Osteoblast (primary cell): ENCODE results near the gene COL20A1. TPM values are rescaled to one million over a fixed set of nuclear protein-coding genes. Genes with fewer than 3 reads are reported as not detected.
A peak's percentile ranks its signal among the peaks of the same experiment; 100 is the strongest.

ENCODE experiments used
- DNase-seq: peaks from one replicate; pipeline ENCODE4 v3.0.0; 2011; ENCODE audit warnings: low spot score, mixed read lengths; ENCODE audit not compliant: insufficient read length; ENCODE audit errors: missing footprints
- H2AFZ ChIP-seq: 2 replicates; pipeline ENCODE4 v1.6.0; 2011; ENCODE audit warnings: mild to moderate bottlenecking, low read length
- H3K27ac ChIP-seq: 2 replicates; pipeline ENCODE4 v1.5.1; 2011; ENCODE audit warnings: mild to moderate bottlenecking, low read depth, low read length, moderate library complexity
- H3K27me3 ChIP-seq: 2 replicates; pipeline ENCODE4 v1.6.0; 2012; ENCODE audit warnings: mild to moderate bottlenecking, control low read depth, inconsistent platforms, low read length, moderate library complexity; ENCODE audit not compliant: insufficient read depth
- H3K36me3 ChIP-seq: 2 replicates; pipeline ENCODE4 v1.5.1; 2011; ENCODE audit warnings: mild to moderate bottlenecking, low read length, control low read depth, moderate library complexity; ENCODE audit not compliant: insufficient read depth
- H3K4me1 ChIP-seq: 2 replicates; pipeline ENCODE4 v1.5.1; 2011; ENCODE audit warnings: mild to moderate bottlenecking, low read length, control low read depth, moderate library complexity; ENCODE audit not compliant: insufficient read depth
- H3K4me2 ChIP-seq: 2 replicates; pipeline ENCODE4 v1.6.0; 2011; ENCODE audit warnings: mild to moderate bottlenecking, low read length; ENCODE audit not compliant: insufficient read depth
- H3K4me3 ChIP-seq: fragments of 200-600 bp; sonication (generic); 3 replicates; pipeline ENCODE4 v1.5.1; 2012; ENCODE audit warnings: mild to moderate bottlenecking, low read length, inconsistent platforms; ENCODE audit not compliant: insufficient read depth
- H3K79me2 ChIP-seq: 2 replicates; pipeline ENCODE4 v1.6.0; 2012; ENCODE audit warnings: mild to moderate bottlenecking, low read length, control low read depth, inconsistent platforms; ENCODE audit not compliant: insufficient read depth
- H3K9me3 ChIP-seq: 2 replicates; pipeline ENCODE4 v1.5.1; 2011; ENCODE audit warnings: low read depth, low read length, control low read depth
- H4K20me1 ChIP-seq: 2 replicates; pipeline ENCODE4 v1.6.0; 2012; ENCODE audit warnings: mild to moderate bottlenecking, low read length, control low read depth; ENCODE audit not compliant: insufficient read depth
- CTCF ChIP-seq: IDR thresholded peaks from 2 replicates; pipeline ENCODE4 v1.5.1; 2011; ENCODE audit warnings: mild to moderate bottlenecking, low read depth, low read length, moderate library complexity; ENCODE audit errors: extremely low read depth
- total RNA-seq: library from RNA; depleted of rRNA; stranded (reverse); fragments of >200 nt; gene quantifications from 2 replicates; pipeline ENCODE4 v1.2.3, GENCODE V29; 2012

COL20A1 gene
- total RNA-seq, 1 donor, result not detected

- Histone ChIP-seq H3K27ac (no peak overlapping the region), H4K20me1 (no peaks in the 10 kb centered on the region), H3K4me3 (no peak overlapping the region), H3K4me1 (no peaks in the 10 kb centered on the region), H3K9me3 (no peaks in the 10 kb centered on the region), H3K79me2 (no peaks in the 10 kb centered on the region), H3K4me2 (no peak overlapping the region), H3K27me3 (peaks cover 46% of the 10 kb centered on the region), H3K36me3 (no peaks in the 10 kb centered on the region), H2AFZ (no peak overlapping the region)
- TF ChIP-seq CTCF, result no peak
- no peak for DNase-seq
These were observed 31.0 kb upstream of the COL20A1 start for GRCh38 chr20:63261795-63262528.

- Histone ChIP-seq H3K27me3 (peaks cover 52% of the 10 kb centered on the region), H3K36me3 (no peaks in the 10 kb centered on the region), H3K4me1 (no peaks in the 10 kb centered on the region), H3K4me3 (no peak overlapping the region), H4K20me1 (no peaks in the 10 kb centered on the region), H3K27ac (no peak overlapping the region), H3K9me3 (no peaks in the 10 kb centered on the region), H3K4me2 (no peak overlapping the region), H3K79me2 (no peaks in the 10 kb centered on the region), H2AFZ (no peak overlapping the region)
- DNase-seq, result no peak
- TF ChIP-seq CTCF, result no peak
These were observed 30.1 kb upstream of the COL20A1 start for GRCh38 chr20:63262836-63263235.

- TF ChIP-seq CTCF, result no peak
These were observed 29.0 kb upstream of the COL20A1 start for GRCh38 chr20:63264000-63264399.

GRCh38 chr20:63264519-63264918, 28.5 kb upstream of the COL20A1 start:
- peaks cover 55% of the 10 kb centered on the region for H3K27me3 ChIP-seq
- peaks cover 3% of the 10 kb centered on the region for H3K4me1 ChIP-seq
- no peak for TF ChIP-seq CTCF
- H3K36me3 ChIP-seq, result no peaks in the 10 kb centered on the region
- no peak overlapping the region for H2AFZ ChIP-seq
- DNase-seq, result no peak
- no peak overlapping the region for H3K4me3 ChIP-seq
- H3K9me3 ChIP-seq, result no peaks in the 10 kb centered on the region
- no peaks in the 10 kb centered on the region for H3K79me2 ChIP-seq
- H3K27ac ChIP-seq, result no peak overlapping the region
- peaks cover 4% of the 10 kb centered on the region for H4K20me1 ChIP-seq
- peak overlapping the region; percentile 36 for H3K4me2 ChIP-seq

More at GRCh38 chr20:63264000-63264399, 29.0 kb upstream of the COL20A1 start:
- no peaks in the 10 kb centered on the region for H3K36me3 ChIP-seq
- H3K4me1 ChIP-seq, result peaks cover 3% of the 10 kb centered on the region
- H3K27ac ChIP-seq, result no peak overlapping the region
- no peak overlapping the region for H2AFZ ChIP-seq
- no peaks in the 10 kb centered on the region for H3K9me3 ChIP-seq
- no peaks in the 10 kb centered on the region for H4K20me1 ChIP-seq
- no peak overlapping the region for H3K4me2 ChIP-seq
- H3K27me3 ChIP-seq, result peaks cover 51% of the 10 kb centered on the region
- H3K79me2 ChIP-seq, result no peaks in the 10 kb centered on the region
- H3K4me3 ChIP-seq, result no peak overlapping the region
- DNase-seq, result no peak
